ENCODE measurements around the gene CEP120. TPM values are rescaled to one million over a fixed set of nuclear protein-coding genes. Genes with fewer than 3 reads are reported as not detected.

Gene CEP120
- total RNA-seq, 1 donor from 2014 or later, result 18.7 TPM

- H3K4me3 Mint-ChIP-seq (ENCODE audit: unreplicated experiment), result no peak overlapping the region
- H3K27ac Mint-ChIP-seq (ENCODE audit: unreplicated experiment), result no peak overlapping the region
- no peaks in the 10 kb centered on the region for H3K36me3 Mint-ChIP-seq (ENCODE audit: unreplicated experiment)
Observed at GRCh38 chr5:123451047-123451446, 27.8 kb upstream of the CEP120 start.

DNA sequence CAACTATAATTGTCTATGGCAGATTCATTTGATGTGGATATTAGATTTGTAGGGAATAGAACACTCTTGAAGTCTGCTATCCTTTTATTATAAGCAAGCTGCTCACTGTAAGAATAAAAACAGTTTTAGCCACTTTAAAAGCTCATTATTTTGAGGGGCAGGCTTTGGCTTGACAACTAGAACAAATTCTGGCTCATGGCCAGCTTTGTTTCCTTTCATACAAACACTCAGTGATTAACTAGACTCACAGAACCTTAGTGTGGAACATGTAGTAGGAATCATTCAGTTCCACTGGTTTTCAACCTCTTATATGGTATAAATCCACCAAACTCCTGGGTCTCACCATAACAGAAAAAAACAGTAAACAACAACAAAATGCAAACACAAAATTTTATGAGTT is 27.4 kb upstream of the CEP120 start:
- no peak overlapping the region for H3K4me3 Mint-ChIP-seq (ENCODE audit: unreplicated experiment)
- H3K27me3 Mint-ChIP-seq (ENCODE audit: unreplicated experiment), result peaks cover 14% of the 10 kb centered on the region
- TF ChIP-seq CTCF (IDR thresholded peaks at IDR 0.05), result no peak
- no peaks in the 10 kb centered on the region for H3K36me3 Mint-ChIP-seq (ENCODE audit: unreplicated experiment)
- no peak overlapping the region for H3K27ac Mint-ChIP-seq (ENCODE audit: unreplicated experiment)
- H3K4me1 Mint-ChIP-seq (ENCODE audit: unreplicated experiment), result peaks cover 10% of the 10 kb centered on the region
- H3K9me3 Mint-ChIP-seq (ENCODE audit: unreplicated experiment), result no peaks in the 10 kb centered on the region
- no peak for DNase-seq (ENCODE audit: extremely low spot score, unreplicated experiment)

More at GRCh38 chr5:123451047-123451446, 27.8 kb upstream of the CEP120 start:
- H3K4me1 Mint-ChIP-seq (ENCODE audit: unreplicated experiment), result peaks cover 10% of the 10 kb centered on the region
- no peak for DNase-seq (ENCODE audit: extremely low spot score, unreplicated experiment)
- TF ChIP-seq CTCF (IDR thresholded peaks at IDR 0.05), result no peak
- H3K9me3 Mint-ChIP-seq (ENCODE audit: unreplicated experiment), result no peaks in the 10 kb centered on the region
- peaks cover 10% of the 10 kb centered on the region for H3K27me3 Mint-ChIP-seq (ENCODE audit: unreplicated experiment)

- no peak for DNase-seq (ENCODE audit: extremely low spot score, unreplicated experiment)
- H3K9me3 Mint-ChIP-seq (ENCODE audit: unreplicated experiment), result no peaks in the 10 kb centered on the region
- H3K4me3 Mint-ChIP-seq (ENCODE audit: unreplicated experiment), result no peak overlapping the region
- no peaks in the 10 kb centered on the region for H3K36me3 Mint-ChIP-seq (ENCODE audit: unreplicated experiment)
- no peak overlapping the region for H3K27ac Mint-ChIP-seq (ENCODE audit: unreplicated experiment)
- no peak for TF ChIP-seq CTCF (IDR thresholded peaks at IDR 0.05)
- H3K4me1 Mint-ChIP-seq (ENCODE audit: unreplicated experiment), result peaks cover 10% of the 10 kb centered on the region
- H3K27me3 Mint-ChIP-seq (ENCODE audit: unreplicated experiment), result peaks cover 15% of the 10 kb centered on the region
Observed at GRCh38 chr5:123450114-123450513, 26.9 kb upstream of the CEP120 start.

DNA sequence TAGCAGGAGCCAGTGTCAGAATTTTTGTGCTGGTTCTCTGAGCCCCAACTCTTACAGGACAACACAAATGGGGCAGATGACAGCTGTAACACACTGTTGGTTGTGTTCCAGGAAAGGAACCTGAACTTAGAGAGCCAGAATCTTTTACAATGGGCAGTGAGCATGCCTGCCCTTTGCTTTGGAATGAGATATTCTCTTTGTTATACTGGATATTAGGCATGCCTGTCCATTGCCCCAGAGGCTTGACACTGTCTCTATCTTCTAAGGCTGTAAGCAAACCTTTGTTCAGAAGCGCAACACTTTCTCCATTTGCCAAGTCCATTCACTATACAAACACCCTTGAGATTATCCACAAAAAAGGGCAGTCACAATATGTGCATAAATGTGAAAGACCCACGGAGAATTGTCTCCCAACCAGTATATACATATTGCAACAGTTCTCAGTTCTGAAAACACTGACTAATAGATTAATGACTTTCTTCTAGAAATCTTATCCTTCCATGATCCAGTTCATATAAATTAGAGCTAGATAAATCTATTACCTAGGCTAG is 26.3 kb upstream of the CEP120 start:
- TF ChIP-seq CTCF (IDR thresholded peaks at IDR 0.05), result no peak
- DNase-seq (ENCODE audit: extremely low spot score, unreplicated experiment), result no peak
- Mint-ChIP-seq H3K27ac (ENCODE audit: unreplicated experiment) (no peak overlapping the region), H3K27me3 (ENCODE audit: unreplicated experiment) (peaks cover 15% of the 10 kb centered on the region), H3K9me3 (ENCODE audit: unreplicated experiment) (no peaks in the 10 kb centered on the region), H3K4me3 (ENCODE audit: unreplicated experiment) (no peak overlapping the region), H3K36me3 (ENCODE audit: unreplicated experiment) (no peaks in the 10 kb centered on the region), H3K4me1 (ENCODE audit: unreplicated experiment) (peaks cover 6% of the 10 kb centered on the region)

DNA sequence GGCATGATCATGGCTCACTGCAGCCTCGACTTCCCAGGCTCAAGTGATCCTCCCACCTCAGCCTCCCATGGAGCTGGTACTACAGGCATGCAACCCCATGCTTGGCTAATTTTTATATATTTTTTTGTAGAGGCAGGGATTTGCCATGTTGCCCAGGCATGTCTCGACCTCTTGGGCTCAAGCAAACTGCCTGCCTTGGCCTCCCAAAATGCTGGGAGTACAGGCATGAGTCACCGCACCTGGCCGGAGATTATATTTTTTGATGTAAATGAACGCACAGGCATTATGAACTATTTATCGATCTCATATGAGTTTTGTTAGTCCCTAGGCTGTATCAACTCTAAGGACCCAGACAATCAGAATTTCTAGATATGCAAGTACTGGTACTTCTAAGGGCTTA is 25.5 kb upstream of the CEP120 start:
- TF ChIP-seq CTCF (IDR thresholded peaks at IDR 0.05), result no peak
- Mint-ChIP-seq H3K27me3 (ENCODE audit: unreplicated experiment) (peaks cover 15% of the 10 kb centered on the region), H3K36me3 (ENCODE audit: unreplicated experiment) (no peaks in the 10 kb centered on the region), H3K4me1 (ENCODE audit: unreplicated experiment) (no peaks in the 10 kb centered on the region), H3K4me3 (ENCODE audit: unreplicated experiment) (no peak overlapping the region), H3K27ac (ENCODE audit: unreplicated experiment) (no peak overlapping the region), H3K9me3 (ENCODE audit: unreplicated experiment) (no peaks in the 10 kb centered on the region)
- no peak for DNase-seq (ENCODE audit: extremely low spot score, unreplicated experiment)
